Measurements from ENCODE around the gene KCNN4.

DNA sequence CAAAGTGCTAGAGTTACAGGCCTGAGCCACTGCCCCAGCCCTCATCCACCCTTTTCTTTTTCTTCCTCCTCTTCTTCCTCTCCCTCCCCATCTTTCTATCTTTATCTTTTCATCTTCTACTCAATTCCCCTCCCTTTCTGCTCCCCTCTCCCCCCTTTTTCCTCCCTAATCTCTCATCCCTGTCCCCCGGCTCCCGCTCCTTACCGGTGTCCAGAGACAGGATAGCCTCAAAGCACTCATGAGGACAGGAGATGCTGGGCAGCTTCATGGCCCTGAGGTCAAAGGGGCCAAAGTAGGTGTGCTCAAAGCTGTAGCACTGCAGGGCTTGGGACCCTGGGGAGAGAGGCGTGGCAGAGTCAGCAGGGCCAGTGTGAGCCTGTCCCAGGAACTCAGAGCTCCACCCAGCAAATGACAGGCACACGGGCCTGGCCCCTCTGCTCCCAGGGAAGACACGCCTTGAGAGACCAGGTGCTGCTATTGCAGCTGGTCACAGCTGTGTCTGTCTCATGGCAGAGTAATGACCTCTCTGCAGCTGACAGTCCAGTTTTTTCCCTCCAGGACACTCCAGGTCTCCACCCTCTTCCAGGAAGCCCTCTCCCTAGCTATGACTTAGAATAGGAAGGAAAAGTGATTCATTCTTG is 18.8 kb upstream of the KCNN4 start:
- TF ChIP-seq SIN3A (IDR thresholded peaks at IDR 0.05; ENCODE audit: borderline replicate concordance, low read depth, low read length) = no peak
- TF ChIP-seq, protein P1, sequence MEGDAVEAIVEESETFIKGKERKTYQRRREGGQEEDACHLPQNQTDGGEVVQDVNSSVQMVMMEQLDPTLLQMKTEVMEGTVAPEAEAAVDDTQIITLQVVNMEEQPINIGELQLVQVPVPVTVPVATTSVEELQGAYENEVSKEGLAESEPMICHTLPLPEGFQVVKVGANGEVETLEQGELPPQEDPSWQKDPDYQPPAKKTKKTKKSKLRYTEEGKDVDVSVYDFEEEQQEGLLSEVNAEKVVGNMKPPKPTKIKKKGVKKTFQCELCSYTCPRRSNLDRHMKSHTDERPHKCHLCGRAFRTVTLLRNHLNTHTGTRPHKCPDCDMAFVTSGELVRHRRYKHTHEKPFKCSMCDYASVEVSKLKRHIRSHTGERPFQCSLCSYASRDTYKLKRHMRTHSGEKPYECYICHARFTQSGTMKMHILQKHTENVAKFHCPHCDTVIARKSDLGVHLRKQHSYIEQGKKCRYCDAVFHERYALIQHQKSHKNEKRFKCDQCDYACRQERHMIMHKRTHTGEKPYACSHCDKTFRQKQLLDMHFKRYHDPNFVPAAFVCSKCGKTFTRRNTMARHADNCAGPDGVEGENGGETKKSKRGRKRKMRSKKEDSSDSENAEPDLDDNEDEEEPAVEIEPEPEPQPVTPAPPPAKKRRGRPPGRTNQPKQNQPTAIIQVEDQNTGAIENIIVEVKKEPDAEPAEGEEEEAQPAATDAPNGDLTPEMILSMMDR (IDR thresholded peaks at IDR 0.05) = no peak
- TF ChIP-seq, protein P2, sequence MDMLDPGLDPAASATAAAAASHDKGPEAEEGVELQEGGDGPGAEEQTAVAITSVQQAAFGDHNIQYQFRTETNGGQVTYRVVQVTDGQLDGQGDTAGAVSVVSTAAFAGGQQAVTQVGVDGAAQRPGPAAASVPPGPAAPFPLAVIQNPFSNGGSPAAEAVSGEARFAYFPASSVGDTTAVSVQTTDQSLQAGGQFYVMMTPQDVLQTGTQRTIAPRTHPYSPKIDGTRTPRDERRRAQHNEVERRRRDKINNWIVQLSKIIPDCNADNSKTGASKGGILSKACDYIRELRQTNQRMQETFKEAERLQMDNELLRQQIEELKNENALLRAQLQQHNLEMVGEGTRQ (IDR thresholded peaks at IDR 0.05; ENCODE audit: borderline replicate concordance, low read depth, low read length) = no peak
- no peak for TF ChIP-seq RFX5 (IDR thresholded peaks at IDR 0.05; ENCODE audit: low read length)
- no peak for TF ChIP-seq GATA2 (CRISPR knock-in tag; IDR thresholded peaks at IDR 0.05)
- no peak for TF ChIP-seq TAF1 (IDR thresholded peaks at IDR 0.05; ENCODE audit: borderline replicate concordance, low read depth, low read length)
- TF ChIP-seq, protein P3, sequence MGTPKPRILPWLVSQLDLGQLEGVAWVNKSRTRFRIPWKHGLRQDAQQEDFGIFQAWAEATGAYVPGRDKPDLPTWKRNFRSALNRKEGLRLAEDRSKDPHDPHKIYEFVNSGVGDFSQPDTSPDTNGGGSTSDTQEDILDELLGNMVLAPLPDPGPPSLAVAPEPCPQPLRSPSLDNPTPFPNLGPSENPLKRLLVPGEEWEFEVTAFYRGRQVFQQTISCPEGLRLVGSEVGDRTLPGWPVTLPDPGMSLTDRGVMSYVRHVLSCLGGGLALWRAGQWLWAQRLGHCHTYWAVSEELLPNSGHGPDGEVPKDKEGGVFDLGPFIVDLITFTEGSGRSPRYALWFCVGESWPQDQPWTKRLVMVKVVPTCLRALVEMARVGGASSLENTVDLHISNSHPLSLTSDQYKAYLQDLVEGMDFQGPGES (IDR thresholded peaks at IDR 0.05; ENCODE audit: low read depth, low read length) = no peak
- no peak for TF ChIP-seq EZH2phosphoT487 (IDR thresholded peaks at IDR 0.05; ENCODE audit: borderline replicate concordance, low read depth)
- no peak for TF ChIP-seq POLR2AphosphoS5 (IDR thresholded peaks at IDR 0.05; ENCODE audit: low read depth, low read length)
- TF ChIP-seq YY1 (IDR thresholded peaks at IDR 0.05; ENCODE audit: low read depth) = no peak
- no peak for TF ChIP-seq MXI1 (IDR thresholded peaks at IDR 0.05; ENCODE audit: low read depth, low read length)
- TF ChIP-seq RCOR1 (IDR thresholded peaks at IDR 0.05; ENCODE audit: low read length) = no peak

Data from SK-N-SH (cell line).